ENCODE data around the gene CISD1. TPM values are rescaled to one million over a fixed set of nuclear protein-coding genes. Genes with fewer than 3 reads are reported as not detected.

The CISD1 gene
- total RNA-seq, 4 donors from 2014 or later = 30.8 to 46.3 (median 33.0) TPM

- WGBS = 89% methylated on average over 3 of the region's 3 CpGs
- H3K27me3 ChIP-seq = no peaks in the 10 kb centered on the region
- no peak overlapping the region for H3K27ac ChIP-seq (replicated peaks in 1 of 4)
- peaks cover 0 to 25% (median 15%) of the 10 kb centered on the region in 4 donors for H3K36me3 ChIP-seq
- intact Hi-C loops (cut with DNase I) = no loop called here
- no peak overlapping the region for H3K4me3 ChIP-seq
- H3K9me3 ChIP-seq = no peaks in the 10 kb centered on the region
- TF ChIP-seq POLR2AphosphoS5 (IDR thresholded peaks at IDR 0.05) (no peak), EP300 (IDR thresholded peaks at IDR 0.05) (no peak), CTCF (IDR thresholded peaks at IDR 0.05) (no peak), POLR2A (IDR thresholded peaks at IDR 0.05; ENCODE audit: low read depth) (no peak)
- DNase-seq (ENCODE audit: extremely low spot score) = no peak
- no peaks in the 10 kb centered on the region for H3K4me1 ChIP-seq
Measured at GRCh38 chr10:58237014-58237834, 31.7 kb upstream of the CISD1 start.

DNA sequence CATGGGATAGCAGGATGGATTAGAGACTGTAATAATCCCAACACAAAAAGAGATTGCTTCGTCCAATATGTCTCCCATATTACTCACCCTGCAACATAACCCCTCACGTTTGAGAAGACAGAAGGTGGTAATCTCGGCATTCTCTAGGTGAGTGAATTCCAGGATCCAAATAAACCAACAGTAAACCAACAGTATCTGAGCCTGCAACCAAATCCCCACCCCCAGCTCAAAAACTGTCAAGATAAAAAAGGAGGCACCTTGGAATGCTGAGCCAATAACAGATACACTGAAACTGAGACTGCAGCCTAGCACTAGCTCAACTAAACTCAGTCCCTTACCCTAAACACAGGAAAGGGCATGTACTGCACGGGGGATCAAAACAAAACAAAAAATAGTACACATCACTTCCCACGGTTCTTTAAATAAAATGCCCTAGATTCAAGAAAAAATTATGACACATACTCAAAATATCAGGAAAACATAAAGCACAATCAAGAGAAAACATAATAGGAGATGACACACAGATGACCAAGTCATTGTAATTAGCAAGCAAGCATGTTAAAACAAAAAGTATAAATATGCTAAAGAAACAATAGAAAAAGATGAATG, 29.3 kb upstream of the CISD1 start:
- Histone ChIP-seq H3K27me3 (no peaks in the 10 kb centered on the region), H3K36me3 (peaks cover 0 to 24% (median 13%) of the 10 kb centered on the region in 4 donors), H3K4me1 (no peaks in the 10 kb centered on the region), H3K4me3 (no peak overlapping the region), H3K9me3 (no peaks in the 10 kb centered on the region), H3K27ac (replicated peaks in 1 of 4) (no peak overlapping the region)
- TF ChIP-seq CTCF (IDR thresholded peaks at IDR 0.05) = no peak
- TF ChIP-seq POLR2A (IDR thresholded peaks at IDR 0.05; ENCODE audit: low read depth) = no peak
- no peak for TF ChIP-seq POLR2AphosphoS5 (IDR thresholded peaks at IDR 0.05)
- intact Hi-C loops (cut with DNase I) = no loop called here
- whole genome bisulfite sequencing = 86% methylated on average over 5 of the region's 5 CpGs
- no peak for DNase-seq (ENCODE audit: extremely low spot score)

DNA sequence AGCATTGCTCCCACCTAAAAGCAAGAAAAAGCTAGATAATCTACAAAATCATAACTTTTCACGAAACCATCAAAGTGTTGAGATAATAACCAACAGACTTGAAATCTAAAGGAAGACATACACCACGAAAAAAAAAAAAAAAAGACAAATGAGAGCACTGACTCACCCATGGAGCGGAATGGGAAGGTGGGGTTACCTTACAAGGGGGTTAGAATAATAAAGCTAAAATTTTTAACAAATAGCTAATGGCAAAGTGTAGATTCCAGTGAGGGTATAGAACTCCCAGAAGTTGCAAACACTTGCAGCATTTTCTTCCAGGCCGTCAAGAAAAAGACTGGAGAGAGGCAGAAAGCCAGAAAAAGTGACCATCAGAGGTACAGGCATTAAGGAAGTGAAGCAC, 28.4 kb upstream of the CISD1 start:
- DNase-seq (ENCODE audit: extremely low spot score) = no peak
- Histone ChIP-seq H3K27me3 (no peaks in the 10 kb centered on the region), H3K4me3 (no peak overlapping the region), H3K27ac (replicated peaks in 1 of 4) (no peak overlapping the region), H3K36me3 (peaks cover 0 to 19% (median 10%) of the 10 kb centered on the region in 4 donors), H3K9me3 (no peaks in the 10 kb centered on the region), H3K4me1 (no peaks in the 10 kb centered on the region)
- 75% methylated on average over 4 of the region's 4 CpGs for WGBS
- intact Hi-C loops (cut with DNase I) = no loop called here
- TF ChIP-seq EP300 (IDR thresholded peaks at IDR 0.05) (no peak), POLR2AphosphoS5 (IDR thresholded peaks at IDR 0.05) (no peak), POLR2A (IDR thresholded peaks at IDR 0.05; ENCODE audit: low read depth) (no peak), CTCF (IDR thresholded peaks at IDR 0.05) (no peak)

DNA sequence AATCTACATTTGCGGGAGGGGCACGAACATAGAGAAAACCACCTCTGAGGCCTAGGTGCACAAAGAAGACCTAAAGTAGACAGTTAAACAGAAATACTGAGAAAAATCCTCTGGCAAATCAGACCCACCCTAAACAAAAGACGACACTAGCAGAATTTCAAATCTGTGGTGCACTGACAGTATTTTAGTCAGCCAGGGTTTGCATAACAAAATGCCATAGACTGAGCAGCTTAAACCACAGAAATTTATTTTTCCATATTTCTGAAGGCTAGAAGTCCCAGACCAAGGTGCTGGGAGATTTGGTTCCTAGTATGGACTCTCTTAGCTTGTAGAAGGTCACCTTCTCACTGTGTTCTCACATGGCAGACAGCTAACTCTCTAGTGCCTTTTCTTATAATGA, 27.6 kb upstream of the CISD1 start:
- Histone ChIP-seq H3K4me1 (no peaks in the 10 kb centered on the region), H3K27me3 (no peaks in the 10 kb centered on the region), H3K27ac (replicated peaks in 1 of 4) (no peak overlapping the region), H3K4me3 (no peak overlapping the region), H3K9me3 (no peaks in the 10 kb centered on the region), H3K36me3 (peaks cover 0 to 13% (median 6%) of the 10 kb centered on the region in 4 donors)
- TF ChIP-seq POLR2A (IDR thresholded peaks at IDR 0.05; ENCODE audit: low read depth) (no peak), EP300 (IDR thresholded peaks at IDR 0.05) (no peak), CTCF (IDR thresholded peaks at IDR 0.05) (no peak), POLR2AphosphoS5 (IDR thresholded peaks at IDR 0.05) (no peak)
- WGBS = 75% methylated on average over 3 of the region's 3 CpGs
- intact Hi-C loops (cut with DNase I) = no loop called here
- no peak for DNase-seq (ENCODE audit: extremely low spot score)
